ENCODE measurements around the gene TBC1D9B.

TBC1D9B gene

GRCh38 chr5:179820483-179821297 lies 87.0 kb downstream of the TBC1D9B start, which contains the start of gene SQSTM1:
Gene SQSTM1 (plus strand): TSS chr5:179820905. CDS start chr5:179820937, 32 bp downstream.
- DNase-seq (ENCODE audit: low spot score) = peak; percentile 89

DNA sequence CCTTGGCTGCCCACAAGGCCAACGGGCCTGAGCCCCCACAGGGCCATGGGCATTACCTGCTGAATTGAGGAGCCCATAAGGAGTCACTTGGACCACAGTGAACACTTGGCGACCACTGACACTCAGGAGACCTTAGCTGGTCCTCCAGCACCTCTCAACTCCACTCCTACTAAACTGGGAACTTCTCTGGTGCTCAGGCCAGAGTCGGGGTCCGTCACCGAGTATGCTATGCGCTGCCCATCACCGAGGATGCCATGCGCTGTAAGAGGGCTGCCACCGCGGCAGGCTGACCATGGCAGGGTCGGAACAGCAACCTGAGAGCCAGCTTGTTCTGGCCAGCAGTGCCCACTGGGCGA lies 87.6 kb downstream of the TBC1D9B start:
- DNase-seq (ENCODE audit: low spot score) = no peak

- peak; percentile 72 for DNase-seq (ENCODE audit: low spot score)
Observed at GRCh38 chr5:179819296-179820126, 88.2 kb downstream of the TBC1D9B start.

- DNase-seq (ENCODE audit: low spot score) = peak; percentile 94
Observed at GRCh38 chr5:179818746-179819295, 88.9 kb downstream of the TBC1D9B start.

GRCh38 chr5:179817890-179818745 lies 89.6 kb downstream of the TBC1D9B start:
- DNase-seq (ENCODE audit: low spot score) = no peak

DNA sequence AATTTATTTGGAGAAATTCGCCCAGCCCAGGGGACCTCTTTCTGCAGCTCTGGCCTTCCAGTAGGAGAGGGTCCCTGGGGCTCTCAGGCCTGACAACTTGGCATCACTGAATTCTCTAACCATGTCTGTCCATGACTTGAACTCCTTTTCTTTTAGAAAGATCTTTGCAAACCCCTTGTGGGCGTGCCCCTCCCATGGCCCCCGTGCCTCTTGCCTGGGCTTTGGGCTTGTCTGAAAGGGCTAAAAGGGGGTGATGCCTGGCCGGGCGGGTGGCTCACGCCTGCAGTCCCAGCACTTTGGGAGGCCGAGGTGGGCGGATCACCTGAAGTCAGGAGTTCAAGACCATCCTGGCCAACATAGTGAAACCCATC lies 90.2 kb downstream of the TBC1D9B start:
- DNase-seq (ENCODE audit: low spot score) = no peak

GRCh38 chr5:179816796-179817469 lies 90.8 kb downstream of the TBC1D9B start:
- DNase-seq (ENCODE audit: low spot score) = no peak

DNA sequence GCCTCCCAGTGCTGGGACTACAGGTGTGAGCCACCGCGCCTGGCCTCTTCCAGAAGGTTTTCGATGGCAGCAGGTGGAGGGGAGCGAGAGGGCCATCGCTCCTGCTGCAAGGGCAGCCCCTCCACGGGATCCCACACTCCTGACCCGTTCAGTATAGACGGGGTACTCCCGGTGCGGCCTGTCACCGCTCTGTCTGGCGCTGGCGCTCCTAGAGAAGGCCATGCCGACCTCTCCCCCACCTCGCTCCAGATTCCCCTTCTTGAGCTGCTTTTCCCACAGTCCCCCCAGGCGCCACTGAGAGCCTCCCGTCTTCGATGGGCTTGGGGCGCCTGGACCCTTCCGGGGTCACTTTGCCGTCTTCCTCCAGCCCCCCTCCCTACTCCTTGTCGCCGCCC lies 91.3 kb downstream of the TBC1D9B start:
- DNase-seq (ENCODE audit: low spot score) = no peak

DNA sequence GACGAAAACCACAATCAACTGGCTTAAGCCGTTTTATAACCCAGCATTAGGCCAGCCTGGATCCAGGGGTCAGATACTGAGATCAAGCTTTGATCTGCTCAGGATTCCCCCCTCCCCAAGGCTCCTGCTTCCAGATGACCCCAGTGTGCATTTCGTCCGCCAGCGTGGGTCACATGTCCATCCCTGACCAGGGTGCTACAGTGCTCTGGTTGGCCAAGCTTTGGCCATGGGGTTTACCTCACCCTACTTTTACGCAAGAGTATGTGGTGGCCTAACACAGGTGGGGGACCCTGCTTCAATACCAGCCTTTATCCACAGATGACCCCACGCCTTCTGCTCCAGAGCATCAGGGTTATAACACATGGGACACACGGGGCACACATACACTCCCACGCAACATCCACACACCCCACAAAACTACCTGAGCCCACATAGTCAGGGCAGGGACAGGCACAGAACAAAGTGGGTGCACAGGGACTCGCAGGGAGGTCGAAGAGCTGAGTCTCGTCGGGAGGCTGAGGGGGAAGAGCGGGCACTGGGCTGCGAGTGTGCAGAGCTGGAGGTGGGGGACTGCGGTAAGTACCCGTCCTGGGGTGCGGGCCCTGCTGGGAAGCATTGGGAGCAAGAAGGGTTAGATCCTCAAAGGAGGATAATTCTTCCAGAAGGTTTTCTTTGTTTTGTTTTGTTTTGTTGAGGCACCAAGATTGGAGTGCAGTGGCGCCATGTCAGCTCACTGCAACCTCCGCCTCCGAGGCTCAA lies 92.0 kb downstream of the TBC1D9B start:
- DNase-seq (ENCODE audit: low spot score) = no peak

- no peak for DNase-seq (ENCODE audit: low spot score)
Observed at GRCh38 chr5:179814090-179814489, 93.6 kb downstream of the TBC1D9B start.

GRCh38 chr5:179812997-179813607 lies 94.6 kb downstream of the TBC1D9B start:
- no peak for DNase-seq (ENCODE audit: low spot score)

DNA sequence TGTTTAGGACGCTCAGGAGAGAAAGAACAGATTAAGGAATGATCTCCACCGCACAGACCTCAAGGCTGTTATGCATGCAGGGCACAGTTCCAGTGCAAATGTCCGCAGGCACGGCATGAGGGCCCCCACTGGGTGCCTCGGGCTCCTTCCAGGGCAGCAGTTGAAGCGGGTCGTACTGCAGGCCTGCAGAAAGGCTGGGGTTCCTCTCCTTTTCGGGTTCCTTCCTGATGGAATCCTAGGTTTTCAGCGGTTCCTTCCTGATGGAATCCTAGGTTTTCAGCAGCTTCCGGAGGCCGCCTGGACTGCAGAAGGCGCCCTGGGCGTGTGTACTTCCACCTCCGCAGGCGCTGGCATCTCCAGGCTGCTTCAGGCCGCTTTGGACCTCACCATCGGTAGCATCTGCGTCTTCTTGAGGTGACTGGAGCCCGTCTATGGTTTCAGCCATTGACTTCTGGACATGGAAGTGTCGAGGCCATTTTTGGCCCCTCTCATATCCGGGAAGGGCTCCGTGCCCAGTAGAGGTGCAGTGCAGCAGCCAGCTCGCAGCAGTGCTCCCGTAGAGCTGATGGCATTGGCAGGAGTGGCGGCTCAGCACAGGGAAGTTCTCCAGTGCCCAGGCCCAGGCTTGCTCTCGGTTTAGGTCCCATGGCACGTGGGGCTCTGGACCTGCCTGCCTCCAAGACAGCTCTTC lies 95.4 kb downstream of the TBC1D9B start:
- no peak for DNase-seq (ENCODE audit: low spot score)
